HG03378 (cell line): ENCODE measurements around the gene SSU72.
"Not testable (repeated sequence)": the region's sequence is repeated elsewhere in the genome, so short reads cannot be mapped to it uniquely, and the experiment has no call there.

Experiments
- ATAC-seq: cut with Tn5 transposase; IDR thresholded peaks from one replicate; pipeline ENCODE4 v1.9.1; 2021; ENCODE audit warnings: mild to moderate bottlenecking, moderate library complexity; ENCODE audit not compliant: unreplicated experiment

Gene SSU72

GRCh38 chr1:1596493-1597274 is 22.0 kb upstream of the SSU72 start:
- no peak for ATAC-seq

GRCh38 chr1:1595341-1595740 is 20.7 kb upstream of the SSU72 start:
- not testable (repeated sequence) for ATAC-seq

- ATAC-seq = no peak
Observed at GRCh38 chr1:1594602-1595260, 20.1 kb upstream of the SSU72 start.

DNA sequence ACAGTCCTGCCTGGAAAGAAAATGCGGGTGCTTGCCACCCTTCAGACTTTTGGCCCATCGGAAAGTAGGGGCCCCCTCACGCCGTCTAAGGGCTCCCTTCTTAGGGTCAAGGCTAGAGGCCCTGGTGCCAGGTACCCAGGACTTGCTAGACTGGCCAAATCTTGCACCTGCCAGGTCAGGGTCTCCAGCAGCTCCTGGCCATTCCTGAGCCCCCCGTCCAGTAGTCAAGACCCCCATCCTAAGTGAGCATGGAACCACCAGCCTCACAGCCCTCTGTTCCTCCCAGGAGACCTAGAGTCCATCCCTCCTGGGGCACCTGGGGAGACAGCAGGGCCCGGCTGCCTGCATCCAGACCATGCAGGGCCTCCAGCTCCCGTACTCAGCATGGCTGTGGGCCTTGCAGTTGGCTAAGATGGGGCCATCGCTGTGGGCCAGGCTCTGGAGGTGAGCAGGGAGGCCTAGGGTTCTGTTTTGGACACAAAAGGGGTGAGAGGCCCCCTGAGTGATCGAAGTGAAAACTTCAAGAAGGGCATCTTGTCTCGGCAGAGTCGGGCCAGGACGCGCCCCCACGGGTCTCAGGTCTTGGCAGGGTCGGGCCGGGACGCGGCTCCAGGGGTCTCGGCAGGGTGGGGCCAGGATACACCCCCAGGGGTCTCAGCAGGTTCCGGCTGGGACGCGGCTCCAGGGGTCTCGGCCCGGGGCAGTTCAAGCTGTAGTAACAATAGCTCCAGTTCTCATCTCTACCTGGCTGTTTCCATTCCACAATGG is 19.4 kb upstream of the SSU72 start:
- ATAC-seq = no peak

- ATAC-seq = no peak
Observed at GRCh38 chr1:1591452-1591851, 16.8 kb upstream of the SSU72 start.

GRCh38 chr1:1583347-1584010 is 8.8 kb upstream of the SSU72 start:
- no peak for ATAC-seq

- no peak for ATAC-seq
Observed at GRCh38 chr1:1582585-1583346, 8.1 kb upstream of the SSU72 start.

GRCh38 chr1:1578371-1578940 is 3.8 kb upstream of the SSU72 start:
- no peak for ATAC-seq

DNA sequence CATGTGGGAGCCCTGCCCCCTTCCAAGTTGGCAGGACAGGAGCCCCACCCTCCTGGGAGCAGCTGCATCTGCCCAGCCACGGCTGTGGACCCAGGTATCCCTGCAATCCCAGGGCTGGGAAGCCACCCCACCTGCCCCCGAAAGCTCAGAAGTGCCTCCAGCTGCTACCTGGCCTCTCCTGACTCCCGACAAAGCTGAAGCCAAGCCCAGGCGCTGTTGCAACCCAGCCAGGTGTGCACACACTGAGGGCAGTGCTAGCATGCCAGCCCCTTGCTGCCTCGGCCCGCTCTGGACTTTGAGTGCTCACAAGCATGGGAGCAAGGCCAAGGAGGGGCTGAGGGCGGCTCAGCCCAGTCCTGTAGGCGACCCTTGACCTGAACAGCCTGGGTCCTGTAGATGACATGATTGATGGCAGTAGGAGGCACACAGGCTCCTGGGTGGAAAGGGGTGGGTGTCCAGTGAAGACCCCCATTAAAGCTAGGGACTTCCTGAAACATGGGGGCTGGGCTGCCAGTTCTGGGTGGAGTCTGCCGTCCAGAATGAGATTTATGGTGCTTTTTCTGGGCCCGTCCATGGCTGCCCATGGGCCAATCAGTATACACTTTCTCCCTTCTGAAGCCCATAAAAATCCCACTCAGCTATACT is 2.8 kb upstream of the SSU72 start:
- ATAC-seq = no peak

- peak; percentile 35 for ATAC-seq
Observed at GRCh38 chr1:1573843-1574720, 581 bp downstream of the SSU72 start.

- ATAC-seq = no peak
Observed at GRCh38 chr1:1569341-1569740, 5.3 kb downstream of the SSU72 start.

DNA sequence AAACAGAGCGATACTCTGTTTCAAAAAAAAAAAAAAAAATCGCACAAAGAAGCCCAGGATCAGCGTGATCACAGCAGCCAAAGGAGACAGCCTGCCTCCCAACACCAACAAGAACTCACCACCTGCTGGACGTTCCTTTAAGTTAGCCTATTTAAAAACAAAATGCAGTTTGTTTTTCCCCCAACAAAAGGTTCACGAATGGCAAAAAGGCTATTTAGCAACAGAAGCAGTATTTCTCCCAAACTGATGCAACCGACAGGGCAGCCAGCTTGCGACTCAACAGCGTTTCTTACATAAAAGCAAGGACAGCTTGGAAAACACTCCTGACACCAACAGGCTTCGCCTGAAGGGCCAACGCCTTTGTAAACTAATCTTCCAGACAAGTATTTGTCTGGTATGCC is 6.8 kb downstream of the SSU72 start:
- ATAC-seq = no peak

- ATAC-seq = no peak
Observed at GRCh38 chr1:1567152-1567875, 7.3 kb downstream of the SSU72 start.

- no peak for ATAC-seq
Observed at GRCh38 chr1:1565340-1565739, 9.3 kb downstream of the SSU72 start.

- no peak for ATAC-seq
Observed at GRCh38 chr1:1564268-1564667, 10.4 kb downstream of the SSU72 start.

- no peak for ATAC-seq
Observed at GRCh38 chr1:1563688-1564087, 11.0 kb downstream of the SSU72 start.

DNA sequence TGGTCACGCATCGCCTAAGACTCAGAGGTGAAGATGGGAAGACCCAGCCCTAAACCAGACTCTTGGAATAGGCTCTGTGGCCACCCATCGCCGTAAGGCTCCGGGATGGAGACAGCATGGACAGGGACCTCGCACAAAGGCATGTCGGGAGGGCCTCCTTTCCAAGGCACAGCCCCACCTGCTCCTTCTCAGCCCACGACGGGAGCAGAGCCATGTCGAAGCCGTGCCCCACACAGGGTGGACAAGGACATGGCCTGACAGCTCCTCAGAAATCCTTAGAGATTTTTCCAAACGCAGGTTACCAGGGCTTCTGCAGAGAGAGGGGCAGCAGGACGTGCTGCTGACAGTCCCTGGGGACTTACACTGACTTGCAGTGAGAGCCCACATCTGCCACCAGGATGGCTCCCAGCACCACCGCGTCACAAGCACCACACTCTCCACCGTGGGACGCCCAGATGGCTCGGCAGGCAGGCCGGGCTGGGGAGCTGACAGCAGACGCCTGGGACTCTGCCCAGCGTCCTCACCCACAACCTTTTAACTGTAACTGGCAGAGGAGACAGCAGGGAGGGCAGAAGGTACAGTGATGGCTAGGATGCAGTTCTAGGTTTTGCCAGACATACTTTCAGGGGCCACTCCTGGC is 12.0 kb downstream of the SSU72 start:
- ATAC-seq = no peak
